B cell (primary cell): Measurements from ENCODE around the gene MARCHF3. TPM values are rescaled to one million over a fixed set of nuclear protein-coding genes. Genes with fewer than 3 reads are reported as not detected.

Source experiments
- ATAC-seq: fragments of 200-7000 bp; cut with Tn5 transposase; one replicate; pipeline ENCODE4 v1.10.0; 2021; ENCODE audit warnings: low read depth, mild to moderate bottlenecking, moderate number of reproducible peaks, moderate library complexity
- CTCF ChIA-PET: fragments of 350-600 bp; sonication (Branson Sonifier 250); formaldehyde crosslinking; loops from one replicate; lab custom pipeline; 2021; ENCODE audit warnings: antibody characterized with exemption, inconsistent platforms; lab: Charles Lee
- POLR2A ChIA-PET: fragments of 350-600 bp; sonication (Branson Sonifier 250); formaldehyde crosslinking; loops from one replicate; lab custom pipeline; 2021; ENCODE audit warnings: antibody characterized with exemption; lab: Charles Lee
- DNase-seq: peaks from one replicate; pipeline ENCODE4 v3.0.0; 2013
- H2AFZ ChIP-seq: 2 replicates; pipeline ENCODE4 v1.6.1; 2012; ENCODE audit warnings: mild to moderate bottlenecking, low read depth, low read length; ENCODE audit not compliant: insufficient read depth, poor library complexity, severe bottlenecking
- H3K27ac ChIP-seq, 2 donors: 1 replicate in 1 of 2; 2 replicates in 1 of 2; pipeline ENCODE4 v1.5.1; 2012 to 2013; ENCODE audit warnings: low read length in 2 of 2, mild to moderate bottlenecking in 2 of 2, moderate library complexity in 1 of 2
- H3K27me3 ChIP-seq, 4 experiments: fragments of 200-600 bp in 1 of 4; sonication (generic) in 1 of 4; replicated peaks in 1 of 4; 1 replicate in 2 of 4; 2 replicates in 2 of 4; pipeline versions ENCODE4 v1.6.1 to v1.7.0; 2013 to 2016; ENCODE audit warnings: low read length in 3 of 4, mild to moderate bottlenecking in 2 of 4, mixed read lengths in 1 of 4, moderate library complexity in 1 of 4; ENCODE audit not compliant: insufficient read depth in 4 of 4, control insufficient read depth in 3 of 4; ENCODE audit errors: control extremely low read depth in 1 of 4
- H3K36me3 ChIP-seq, 2 experiments: replicated peaks in 1 of 2; 1 replicate in 1 of 2; 2 replicates in 1 of 2; pipeline versions ENCODE4 v1.6.1 to v1.7.1; 2013; ENCODE audit warnings: low read length in 1 of 2; ENCODE audit not compliant: insufficient read depth in 2 of 2, control insufficient read depth in 1 of 2; ENCODE audit errors: control extremely low read depth in 1 of 2, extremely low read depth in 1 of 2
- H3K4me1 ChIP-seq, 2 donors: fragments of 200-600 bp in 1 of 2; sonication (generic) in 1 of 2; 1 replicate in 1 of 2; 2 replicates in 1 of 2; pipeline versions ENCODE4 v1.5.1 to v1.6.1; 2013 to 2017; ENCODE audit warnings: low read length in 2 of 2; ENCODE audit not compliant: control insufficient read depth in 2 of 2, insufficient read depth in 2 of 2
- H3K4me2 ChIP-seq: replicated peaks from 2 replicates; pipeline ENCODE3; 2012; ENCODE audit warnings: mild to moderate bottlenecking, low read depth, low read length; ENCODE audit not compliant: poor library complexity, severe bottlenecking
- H3K4me3 ChIP-seq, 5 experiments: fragments of 200-600 bp in 1 of 5; sonication (generic) in 1 of 5; 1 replicate in 3 of 5; 2 replicates in 2 of 5; pipeline versions ENCODE4 v1.5.1 to v1.7.0; 2011 to 2016; ENCODE audit warnings: low read length in 4 of 5, mild to moderate bottlenecking in 4 of 5, low read depth in 2 of 5, control low read depth in 1 of 5, moderate library complexity in 1 of 5; ENCODE audit not compliant: insufficient read depth in 1 of 5; ENCODE audit errors: control extremely low read depth in 1 of 5, extremely low read depth in 1 of 5
- H3K79me2 ChIP-seq: fragments of 200-600 bp; sonication (generic); one replicate; pipeline ENCODE4 v1.6.0; 2016; ENCODE audit warnings: low read length; ENCODE audit not compliant: control insufficient read depth, insufficient read depth
- H3K9ac ChIP-seq: fragments of 200-600 bp; sonication (generic); 2 replicates; pipeline ENCODE4 v1.6.1; 2017; ENCODE audit warnings: mild to moderate bottlenecking, low read length, moderate library complexity
- H3K9me3 ChIP-seq, 3 donors: one replicate each; pipeline versions ENCODE4 v1.6.1 to v1.7.1; 2013; ENCODE audit warnings: low read length in 2 of 3; ENCODE audit not compliant: control insufficient read depth in 2 of 3, insufficient read depth in 1 of 3; ENCODE audit errors: control extremely low read depth in 1 of 3
- H4K20me1 ChIP-seq: 2 replicates; pipeline ENCODE4 v1.6.0; 2012; ENCODE audit warnings: mild to moderate bottlenecking, low read length; ENCODE audit not compliant: insufficient read depth, control insufficient read depth, poor library complexity, severe bottlenecking
- H3K27ac Mint-ChIP-seq: one replicate; pipeline ENCODE4 v1.8.0; 2021; ENCODE audit warnings: mixed read lengths
- H3K27me3 Mint-ChIP-seq: one replicate; pipeline ENCODE4 v1.8.0; 2021; ENCODE audit warnings: mixed read lengths
- H3K4me1 Mint-ChIP-seq: one replicate; pipeline ENCODE4 v1.8.0; 2021; ENCODE audit warnings: mixed read lengths
- H3K4me3 Mint-ChIP-seq: one replicate; pipeline ENCODE4 v1.8.0; 2021; ENCODE audit warnings: mixed read lengths
- H3K9me3 Mint-ChIP-seq: one replicate; pipeline ENCODE4 v1.8.0; 2022; ENCODE audit warnings: mixed read lengths; ENCODE audit not compliant: insufficient read depth
- CTCF ChIP-seq: fragments of 200-600 bp; IDR thresholded peaks from one replicate; pipeline ENCODE4 v1.8.0; 2022; ENCODE audit warnings: antibody characterized with exemption, mild to moderate bottlenecking
- EZH2 ChIP-seq: IDR thresholded peaks from 2 replicates; pipeline ENCODE4 v1.6.1; 2012; ENCODE audit warnings: borderline replicate concordance, low read depth, mild to moderate bottlenecking, moderate library complexity, low read length; ENCODE audit not compliant: insufficient read depth, poor library complexity, severe bottlenecking
- WGBS: methylation state at CpG from one replicate; pipeline ENCODE4 v1.1.5; 2013; ENCODE audit warnings: missing lambda C conversion rate; ENCODE audit not compliant: insufficient coverage; 5-methylcytosine and 5-hydroxymethylcytosine counted together
- intact Hi-C: fragments of 100-400 bp; cut with micrococcal nuclease; formaldehyde crosslinking; loops from one replicate; pipeline ENCODE4 v1.10.0; 2022
- polyA plus RNA-seq: library from polyadenylated mRNA; depleted of rRNA; stranded (reverse); fragments of >200 nt; gene quantifications from 2 replicates; pipeline ENCODE4 v1.2.3, GENCODE V29; 2012
- total RNA-seq, 2 donors: library from RNA; stranded (reverse); fragments of 120-200 nt in 1 of 2; gene quantifications; 1 replicate in 1 of 2; 2 replicates in 1 of 2; pipeline versions ENCODE4 v1.2.3 to v1.2.4, GENCODE V29; 2013 to 2022

MARCHF3 gene
- total and polyA plus RNA-seq, 2 donors (not counting 1 experiment from before 2014, with no cell fraction given), result 31.6 to 35.0 TPM

GRCh38 chr5:126864042-126864688 is 166.2 kb downstream of the MARCHF3 start:
- H3K9ac ChIP-seq, result no peak overlapping the region
- H4K20me1 ChIP-seq, result no peaks in the 10 kb centered on the region
- Mint-ChIP-seq H3K4me1 (peaks cover 8% of the 10 kb centered on the region), H3K9me3 (no peaks in the 10 kb centered on the region), H3K4me3 (no peak overlapping the region), H3K27ac (no peak overlapping the region), H3K27me3 (no peaks in the 10 kb centered on the region)
- 96% methylated on average over 18 of the region's 22 CpGs for WGBS
- no peak overlapping the region for H2AFZ ChIP-seq
- H3K36me3 ChIP-seq, result no peaks in the 10 kb centered on the region
- ATAC-seq (no peak), DNase-seq (no peak)
- no peaks in the 10 kb centered on the region for H3K79me2 ChIP-seq
- H3K4me1 ChIP-seq, result peaks cover 8% of the 10 kb centered on the region in 2 donors
- H3K27me3 ChIP-seq, result no peaks in the 10 kb centered on the region
- H3K9me3 ChIP-seq, result no peaks in the 10 kb centered on the region
- no peak overlapping the region for H3K4me3 ChIP-seq
- H3K27ac ChIP-seq, result no peak overlapping the region
- TF ChIP-seq EZH2 (no peak), CTCF (no peak)
- H3K4me2 ChIP-seq, result no peak overlapping the region
- ChIA-PET CTCF (no interaction called here), POLR2A (no interaction called here)
- intact Hi-C loops, result no loop called here

- DNase-seq (no peak), ATAC-seq (no peak)
- TF ChIP-seq CTCF (no peak), EZH2 (no peak)
- H3K27me3 Mint-ChIP-seq, result no peaks in the 10 kb centered on the region
- Histone ChIP-seq H3K9me3 (no peaks in the 10 kb centered on the region), H3K79me2 (no peaks in the 10 kb centered on the region), H4K20me1 (no peaks in the 10 kb centered on the region), H3K27me3 (no peaks in the 10 kb centered on the region), H3K4me1 (peaks cover under 1% of the 10 kb centered on the region in 2 donors), H3K4me2 (no peak overlapping the region), H3K36me3 (no peaks in the 10 kb centered on the region), H3K9ac (no peak overlapping the region), H3K4me3 (no peak overlapping the region), H3K27ac (no peak overlapping the region), H2AFZ (no peak overlapping the region)
- no peak overlapping the region for H3K27ac Mint-ChIP-seq
- no CpG with 5 or more reads among the region's 4 CpGs for WGBS
- peaks cover under 1% of the 10 kb centered on the region for H3K4me1 Mint-ChIP-seq
- ChIA-PET POLR2A (interaction anchor here (0.8 kb wide), 1 partner anchor 15 kb away, joined by 13 read pairs; no protein-coding TSS in a partner anchor), CTCF (interaction anchor here (1.2 kb wide), 1 partner anchor 450 kb away, joined by 3 read pairs; no protein-coding TSS in a partner anchor)
- no peaks in the 10 kb centered on the region for H3K9me3 Mint-ChIP-seq
- no peak overlapping the region for H3K4me3 Mint-ChIP-seq
- intact Hi-C loops, result no loop called here
Measured at GRCh38 chr5:126863402-126863801, 167.0 kb downstream of the MARCHF3 start.
